Type B pancreatic cell (in vitro differentiated cells): Measurements from ENCODE around the gene PPP6R3. TPM values are rescaled to one million over a fixed set of nuclear protein-coding genes. Genes with fewer than 3 reads are reported as not detected.

Experiments
- DNase-seq: peaks from one replicate; pipeline ENCODE4 v3.0.0; 2021; ENCODE audit warnings: mixed read lengths; ENCODE audit not compliant: unreplicated experiment; ENCODE audit errors: extremely low spot score
- H3K27ac Mint-ChIP-seq: 2 replicates; pipeline ENCODE4 v1.8.0; 2021; ENCODE audit warnings: mild to moderate bottlenecking, mixed read lengths
- H3K27me3 Mint-ChIP-seq: 2 replicates; pipeline ENCODE4 v1.8.0; 2021; ENCODE audit warnings: mixed read lengths
- H3K36me3 Mint-ChIP-seq: 2 replicates; pipeline ENCODE4 v1.8.0; 2021; ENCODE audit warnings: mixed read lengths
- H3K4me1 Mint-ChIP-seq: one replicate; pipeline ENCODE4 v1.8.0; 2021; ENCODE audit warnings: mixed read lengths; ENCODE audit not compliant: unreplicated experiment
- H3K4me3 Mint-ChIP-seq: 2 replicates; pipeline ENCODE4 v1.8.0; 2021; ENCODE audit warnings: mild to moderate bottlenecking, mixed read lengths
- H3K9me3 Mint-ChIP-seq: 2 replicates; pipeline ENCODE4 v1.8.0; 2021; ENCODE audit warnings: mixed read lengths
- CTCF ChIP-seq: fragments of 200-600 bp; sonication (generic); conservative IDR thresholded peaks from 2 replicates; pipeline ENCODE4 v1.5.0; 2021; ENCODE audit warnings: antibody characterized with exemption, mild to moderate bottlenecking
- total RNA-seq: library from RNA; stranded (reverse); gene quantifications from 2 replicates; pipeline ENCODE4 v1.2.1, GENCODE V29; 2021; ENCODE audit warnings: low replicate concordance

PPP6R3 gene
- total RNA-seq, 1 donor from 2014 or later, result 104 TPM

DNA sequence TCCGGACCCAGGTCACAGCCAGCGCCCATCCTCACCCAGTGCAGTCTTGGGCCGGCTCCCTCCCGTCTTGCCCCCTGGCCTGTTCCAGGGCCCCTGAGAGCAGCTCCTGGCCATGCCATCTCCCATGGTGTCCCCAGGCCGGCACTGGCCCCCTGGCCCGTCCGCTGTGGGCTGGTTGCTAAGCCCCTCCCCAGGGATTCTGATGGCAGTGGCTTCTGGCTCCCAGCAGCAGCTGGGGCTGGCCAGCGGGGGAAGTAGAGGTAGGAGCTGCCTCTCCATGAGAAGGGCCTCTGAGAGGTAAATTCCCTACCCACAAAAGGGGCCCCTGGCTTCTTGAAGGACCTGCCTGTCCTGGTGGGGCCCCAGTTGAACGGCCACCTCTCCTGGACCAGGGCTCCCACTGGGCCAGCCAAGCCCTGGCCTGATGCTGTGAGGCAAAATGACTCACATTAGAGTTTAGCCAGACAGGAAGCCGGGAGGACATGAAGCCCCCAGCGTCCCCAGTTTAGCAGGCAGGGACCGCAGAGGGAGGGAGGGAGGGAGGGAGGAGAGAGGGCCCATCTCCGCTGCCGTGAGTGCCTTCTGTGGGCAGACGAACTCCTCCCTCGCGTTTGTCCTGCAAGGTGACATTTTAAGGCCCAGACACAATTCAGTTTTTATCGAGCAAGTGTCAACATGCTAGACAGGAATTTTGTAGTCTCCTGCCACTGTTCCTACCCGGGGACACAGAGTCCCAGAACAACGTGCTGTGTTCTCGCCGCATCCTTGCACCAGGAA, 190.8 kb downstream of the PPP6R3 start:
- H3K27me3 Mint-ChIP-seq, result peaks cover 11% of the 10 kb centered on the region
- H3K4me3 Mint-ChIP-seq, result no peak overlapping the region
- no peak overlapping the region for H3K27ac Mint-ChIP-seq
- TF ChIP-seq CTCF, result no peak
- DNase-seq, result no peak
- H3K9me3 Mint-ChIP-seq, result peaks cover 13% of the 10 kb centered on the region
- no peaks in the 10 kb centered on the region for H3K4me1 Mint-ChIP-seq
- no peaks in the 10 kb centered on the region for H3K36me3 Mint-ChIP-seq

DNA sequence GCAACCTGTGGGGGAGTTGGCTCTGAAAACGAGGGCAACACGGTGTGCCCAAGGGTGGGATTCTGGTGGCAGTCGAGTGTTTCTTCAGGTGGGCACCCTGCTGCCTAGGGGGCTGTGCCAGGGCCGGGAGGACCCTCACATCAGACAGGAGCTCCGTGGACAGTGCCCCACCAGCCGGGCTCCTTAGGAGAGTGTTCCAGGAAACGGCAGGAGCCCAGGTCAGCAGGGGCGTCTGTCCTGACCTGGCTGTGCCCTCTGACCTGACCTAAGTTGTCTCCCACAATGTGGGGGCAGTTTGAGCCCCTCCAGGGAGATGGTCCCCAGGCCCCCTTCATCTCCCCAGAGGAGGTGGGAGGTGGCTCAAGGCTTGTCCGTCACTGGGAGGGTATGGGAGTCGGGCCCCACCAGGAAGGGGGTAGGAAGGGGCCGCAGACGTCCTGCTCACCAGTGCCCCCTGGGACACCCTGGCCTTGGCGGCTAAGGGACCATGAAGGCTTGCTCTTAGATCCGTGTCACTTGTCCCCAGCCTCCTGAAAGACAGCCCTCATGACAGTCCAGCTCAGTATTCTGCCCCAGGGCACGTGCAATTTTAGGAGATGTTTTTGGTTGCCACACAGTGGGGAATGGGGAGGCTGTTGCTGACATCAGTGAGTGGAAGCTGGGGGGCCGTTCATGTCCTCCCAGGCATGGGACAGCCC, 191.6 kb downstream of the PPP6R3 start:
- no peak for DNase-seq
- peaks cover 12% of the 10 kb centered on the region for H3K9me3 Mint-ChIP-seq
- no peak overlapping the region for H3K4me3 Mint-ChIP-seq
- H3K27me3 Mint-ChIP-seq, result peaks cover 11% of the 10 kb centered on the region
- TF ChIP-seq CTCF, result no peak
- no peak overlapping the region for H3K27ac Mint-ChIP-seq
- no peaks in the 10 kb centered on the region for H3K36me3 Mint-ChIP-seq
- no peaks in the 10 kb centered on the region for H3K4me1 Mint-ChIP-seq

- peaks cover 6% of the 10 kb centered on the region for H3K9me3 Mint-ChIP-seq
- peaks cover 2% of the 10 kb centered on the region for H3K4me1 Mint-ChIP-seq
- H3K27me3 Mint-ChIP-seq, result peaks cover 8% of the 10 kb centered on the region
- TF ChIP-seq CTCF, result no peak
- no peak overlapping the region for H3K4me3 Mint-ChIP-seq
- DNase-seq, result no peak
- no peaks in the 10 kb centered on the region for H3K36me3 Mint-ChIP-seq
- no peak overlapping the region for H3K27ac Mint-ChIP-seq
Measured at GRCh38 chr11:68652683-68653156, 192.2 kb downstream of the PPP6R3 start.

- Mint-ChIP-seq H3K9me3 (peaks cover 6% of the 10 kb centered on the region), H3K27me3 (peaks cover 12% of the 10 kb centered on the region), H3K4me3 (no peak overlapping the region), H3K4me1 (peaks cover 7% of the 10 kb centered on the region), H3K36me3 (no peaks in the 10 kb centered on the region), H3K27ac (no peak overlapping the region)
- TF ChIP-seq CTCF, result no peak
- no peak for DNase-seq
Measured at GRCh38 chr11:68653486-68654430, 193.2 kb downstream of the PPP6R3 start.

DNA sequence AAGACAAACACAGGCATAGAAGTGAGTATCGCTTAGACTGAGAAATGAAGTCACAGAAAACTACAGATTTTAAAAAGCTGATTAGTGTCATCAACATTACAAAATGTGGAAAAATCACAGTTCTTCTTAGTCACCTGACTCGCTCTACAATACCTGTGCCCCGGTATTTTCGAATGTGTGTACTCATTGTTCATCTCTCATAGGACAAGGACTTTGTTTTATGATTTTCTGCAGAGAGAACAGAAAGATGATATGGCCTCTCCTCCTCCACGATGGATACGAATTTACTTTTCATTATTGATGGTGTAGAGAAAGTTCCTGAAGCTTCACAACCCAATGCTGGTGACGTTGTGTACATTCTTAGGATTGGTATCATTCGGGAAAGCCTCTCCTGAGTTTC, 194.4 kb downstream of the PPP6R3 start:
- Mint-ChIP-seq H3K27ac (no peak overlapping the region), H3K9me3 (peaks cover 6% of the 10 kb centered on the region), H3K4me3 (no peak overlapping the region)

More for the DNA sequence above, 194.4 kb downstream of the PPP6R3 start:
- no peak for TF ChIP-seq CTCF
- Mint-ChIP-seq H3K27me3 (peaks cover 13% of the 10 kb centered on the region), H3K36me3 (no peaks in the 10 kb centered on the region), H3K4me1 (peaks cover 14% of the 10 kb centered on the region)
- no peak for DNase-seq
